Neural progenitor cell (in vitro differentiated cells): ENCODE results near the gene PDE9A.

Experiments
- CTCF ChIP-seq: fragments of 200-600 bp; sonication (generic); IDR thresholded peaks from 2 replicates; pipeline ENCODE4 v1.5.1; 2017; ENCODE audit warnings: antibody characterized with exemption, mild to moderate bottlenecking
- EZH2 ChIP-seq: fragments of 200-600 bp; sonication (generic); IDR thresholded peaks from 2 replicates; pipeline ENCODE4 v1.6.1; 2017; ENCODE audit warnings: antibody characterized with exemption, mild to moderate bottlenecking, moderate library complexity
- EZH2phosphoT487 ChIP-seq: fragments of 200-600 bp; sonication (generic); IDR thresholded peaks from 2 replicates; pipeline ENCODE4 v1.6.1; 2017; ENCODE audit warnings: antibody characterized with exemption

- no peak for TF ChIP-seq CTCF
- no peak for TF ChIP-seq EZH2
- TF ChIP-seq EZH2phosphoT487: no peak
These were observed 166.6 kb downstream of the PDE9A start for GRCh38 chr21:42819861-42820615.
